GM21381 (cell line): ENCODE results near the gene CACNB1.
"Not testable (repeated sequence)": the region's sequence is repeated elsewhere in the genome, so short reads cannot be mapped to it uniquely, and the experiment has no call there.

Experiments
- ATAC-seq: cut with Tn5 transposase; IDR thresholded peaks from one replicate; pipeline ENCODE4 v1.9.1; 2021; ENCODE audit warnings: mild to moderate bottlenecking, moderate library complexity; ENCODE audit not compliant: unreplicated experiment

Gene CACNB1

GRCh38 chr17:39177256-39177655, 20.2 kb downstream of the CACNB1 start:
- no peak for ATAC-seq

GRCh38 chr17:39175695-39176093, 21.8 kb downstream of the CACNB1 start:
- no peak for ATAC-seq

- no peak for ATAC-seq
These were observed 22.4 kb downstream of the CACNB1 start for GRCh38 chr17:39174920-39175694.

GRCh38 chr17:39173526-39174274, 23.8 kb downstream of the CACNB1 start:
- no peak for ATAC-seq

GRCh38 chr17:39173080-39173479, 24.4 kb downstream of the CACNB1 start:
- ATAC-seq = no peak

GRCh38 chr17:39171933-39172332, 25.5 kb downstream of the CACNB1 start:
- no peak for ATAC-seq

GRCh38 chr17:39170558-39170957, 26.9 kb downstream of the CACNB1 start:
- ATAC-seq = no peak

GRCh38 chr17:39170109-39170508, 27.4 kb downstream of the CACNB1 start:
- ATAC-seq = no peak

GRCh38 chr17:39169518-39169917, 28.0 kb downstream of the CACNB1 start:
- no peak for ATAC-seq

GRCh38 chr17:39169101-39169500, 28.4 kb downstream of the CACNB1 start:
- no peak for ATAC-seq

GRCh38 chr17:39168503-39168902, 29.0 kb downstream of the CACNB1 start:
- not testable (repeated sequence) for ATAC-seq

GRCh38 chr17:39167476-39167875, 30.0 kb downstream of the CACNB1 start:
- no peak for ATAC-seq

GRCh38 chr17:39166437-39167335, 30.8 kb downstream of the CACNB1 start:
- ATAC-seq = no peak

GRCh38 chr17:39165841-39166349, 31.6 kb downstream of the CACNB1 start, which contains the start of gene ARL5C:
TSS of gene ARL5C (minus strand) at chr17:39166161. CDS start at chr17:39165760, 401 bp downstream.
- no peak for ATAC-seq

GRCh38 chr17:39165178-39165840, 32.2 kb downstream of the CACNB1 start:
- ATAC-seq = no peak

GRCh38 chr17:39164675-39165143, 32.8 kb downstream of the CACNB1 start:
- ATAC-seq = peak; percentile 74

GRCh38 chr17:39161962-39162361, 35.5 kb downstream of the CACNB1 start:
- ATAC-seq = no peak

GRCh38 chr17:39158623-39159022, 38.8 kb downstream of the CACNB1 start:
- ATAC-seq = no peak

- ATAC-seq = no peak
These were observed 41.0 kb downstream of the CACNB1 start for GRCh38 chr17:39156491-39156890.

- no peak for ATAC-seq
These were observed 41.8 kb downstream of the CACNB1 start for GRCh38 chr17:39155654-39156053.
